Common myeloid progenitor, CD34-positive (primary cell): ENCODE data around the gene MLLT10.

Experiments used
- CTCF ChIA-PET: fragments of 350-600 bp; sonication (Branson Sonifier 250); formaldehyde crosslinking; loops from one replicate; lab custom pipeline; 2021; ENCODE audit warnings: antibody characterized with exemption; lab: Charles Lee
- POLR2A ChIA-PET: fragments of 350-600 bp; sonication (Branson Sonifier 250); formaldehyde crosslinking; loops from one replicate; lab custom pipeline; 2021; ENCODE audit warnings: antibody characterized with exemption; lab: Charles Lee
- DNase-seq, 3 donors: peaks; one replicate each; pipeline versions ENCODE4 v3.0.0 to v3.0.0-alpha.2; 2013
- H3K27ac ChIP-seq, 2 experiments: 1 replicate in 1 of 2; 2 replicates in 1 of 2; pipeline ENCODE4 v1.7.0; 2013; ENCODE audit warnings: inconsistent platforms in 2 of 2, low read length in 2 of 2, mild to moderate bottlenecking in 2 of 2, low read depth in 1 of 2, moderate library complexity in 1 of 2; ENCODE audit not compliant: severe bottlenecking in 2 of 2, insufficient read depth in 1 of 2, poor library complexity in 1 of 2
- H3K27me3 ChIP-seq, 5 experiments: replicated peaks in 2 of 5; 1 replicate in 3 of 5; 2 replicates in 2 of 5; pipeline versions ENCODE4 v1.6.1 to v1.7.0; 2013; ENCODE audit warnings: low read length in 4 of 5, mild to moderate bottlenecking in 2 of 5, moderate library complexity in 2 of 5, inconsistent platforms in 1 of 5; ENCODE audit not compliant: insufficient read depth in 5 of 5, control insufficient read depth in 4 of 5
- H3K36me3 ChIP-seq, 4 experiments: 1 replicate in 2 of 4; 2 replicates in 2 of 4; pipeline versions ENCODE4 v1.6.1 to v1.7.0; 2013; ENCODE audit warnings: low read length in 3 of 4, control low read depth in 1 of 4, mild to moderate bottlenecking in 1 of 4; ENCODE audit not compliant: control insufficient read depth in 4 of 4, insufficient read depth in 4 of 4
- H3K4me1 ChIP-seq, 4 experiments: 1 replicate in 3 of 4; 2 replicates in 1 of 4; pipeline versions ENCODE4 v1.6.1 to v1.7.1; 2013; ENCODE audit warnings: low read length in 3 of 4, mild to moderate bottlenecking in 3 of 4, control low read depth in 1 of 4, inconsistent platforms in 1 of 4, moderate library complexity in 1 of 4; ENCODE audit not compliant: control insufficient read depth in 4 of 4, insufficient read depth in 4 of 4; ENCODE audit errors: control extremely low read depth in 1 of 4
- H3K4me3 ChIP-seq, 7 experiments: 1 replicate in 4 of 7; 2 replicates in 3 of 7; pipeline versions ENCODE4 v1.5.1 to v1.7.0; 2013; ENCODE audit warnings: mild to moderate bottlenecking in 7 of 7, low read length in 6 of 7, moderate library complexity in 6 of 7, inconsistent platforms in 2 of 7, low read depth in 2 of 7, control low read depth in 1 of 7; ENCODE audit not compliant: insufficient read depth in 4 of 7, control insufficient read depth in 1 of 7; ENCODE audit errors: extremely low read depth in 1 of 7
- H3K9me3 ChIP-seq, 5 experiments: 1 replicate in 4 of 5; 2 replicates in 1 of 5; pipeline versions ENCODE4 v1.6.1 to v1.7.1; 2013; ENCODE audit warnings: low read length in 4 of 5, mild to moderate bottlenecking in 2 of 5, inconsistent platforms in 1 of 5, low read depth in 1 of 5, moderate library complexity in 1 of 5; ENCODE audit not compliant: control insufficient read depth in 4 of 5, insufficient read depth in 2 of 5; ENCODE audit errors: control extremely low read depth in 1 of 5
- WGBS: methylation state at CpG from one replicate; pipeline ENCODE4 v1.1.5; 2013; ENCODE audit not compliant: insufficient coverage; 5-methylcytosine and 5-hydroxymethylcytosine counted together

Gene MLLT10

GRCh38 chr10:21508706-21509331 is 25.2 kb upstream of the MLLT10 start:
- DNase-seq, result no peak
- no peaks in the 10 kb centered on the region for H3K27me3 ChIP-seq
- H3K27ac ChIP-seq, result no peak overlapping the region
- H3K9me3 ChIP-seq, result no peaks in the 10 kb centered on the region
- H3K36me3 ChIP-seq, result no peaks in the 10 kb centered on the region
- POLR2A ChIA-PET, result no interaction called here
- 95% methylated on average over 41 of the region's 43 CpGs for WGBS
- peaks cover 4 to 30% (median 13%) of the 10 kb centered on the region in 4 experiments for H3K4me1 ChIP-seq
- CTCF ChIA-PET, result interaction anchor here (1.7 to 7.6 kb wide), 3 partner anchors 8 to 23 kb away, joined by 3 to 51 read pairs (median 14); no protein-coding TSS in a partner anchor
- no peak overlapping the region for H3K4me3 ChIP-seq

GRCh38 chr10:21509341-21510240 is 24.4 kb upstream of the MLLT10 start:
- no peak for DNase-seq
- Histone ChIP-seq H3K27ac (no peak overlapping the region), H3K36me3 (no peaks in the 10 kb centered on the region), H3K9me3 (no peaks in the 10 kb centered on the region), H3K4me3 (peak overlapping the region in 6 of 7 experiments; percentile 15 to 74 (median 42)), H3K27me3 (no peaks in the 10 kb centered on the region), H3K4me1 (peaks cover 4 to 31% (median 13%) of the 10 kb centered on the region in 4 experiments)
- ChIA-PET POLR2A (interaction anchor here (0.8 kb wide), 1 partner anchor 17 kb away, joined by 5 read pairs; no protein-coding TSS in a partner anchor), CTCF (interaction anchor here (0.5 to 7.6 kb wide), 4 partner anchors 9 to 646 kb away, joined by 3 to 51 read pairs (median 9); partner anchors contain the start of gene SKIDA1)
- WGBS, result 77% methylated on average over 58 of the region's 58 CpGs

GRCh38 chr10:21510241-21511094 is 23.6 kb upstream of the MLLT10 start:
- peak in 2 of 3 donors; percentile 47 to 61 for DNase-seq
- Histone ChIP-seq H3K27me3 (no peaks in the 10 kb centered on the region), H3K27ac (no peak overlapping the region), H3K9me3 (no peaks in the 10 kb centered on the region), H3K36me3 (no peaks in the 10 kb centered on the region), H3K4me3 (peak overlapping the region in 6 of 7 experiments; percentile 15 to 74 (median 45)), H3K4me1 (peaks cover 4 to 37% (median 14%) of the 10 kb centered on the region in 4 experiments)
- ChIA-PET CTCF (interaction anchor here (0.9 to 7.6 kb wide), 3 partner anchors 9 to 15 kb away, joined by 4 to 51 read pairs (median 14); partner anchors contain the start of gene SKIDA1), POLR2A (interaction anchor here (0.8 kb wide), 1 partner anchor 16 kb away, joined by 5 read pairs; no protein-coding TSS in a partner anchor)
- WGBS, result 3% methylated on average over 25 of the region's 39 CpGs

GRCh38 chr10:21511095-21511570 is 22.9 kb upstream of the MLLT10 start:
- Histone ChIP-seq H3K27me3 (no peaks in the 10 kb centered on the region), H3K36me3 (no peaks in the 10 kb centered on the region), H3K4me3 (peak overlapping the region in 3 of 7 experiments; percentile 56 to 74 (median 64)), H3K27ac (no peak overlapping the region), H3K9me3 (no peaks in the 10 kb centered on the region), H3K4me1 (peaks cover 10 to 38% (median 18%) of the 10 kb centered on the region in 4 experiments)
- no peak for DNase-seq
- POLR2A ChIA-PET, result no interaction called here
- CTCF ChIA-PET, result interaction anchor here (3.5 to 7.6 kb wide), 2 partner anchors 10 to 14 kb away, joined by 14 to 51 read pairs; no protein-coding TSS in a partner anchor
- no CpG with 5 or more reads among the region's 2 CpGs for WGBS

- DNase-seq, result no peak
- H3K27ac ChIP-seq, result no peak overlapping the region
- no peak overlapping the region for H3K4me3 ChIP-seq
- peaks cover 10 to 34% (median 16%) of the 10 kb centered on the region in 4 experiments for H3K4me1 ChIP-seq
- WGBS, result no CpG with 5 or more reads among the region's 3 CpGs
- H3K36me3 ChIP-seq, result no peaks in the 10 kb centered on the region
- H3K9me3 ChIP-seq, result no peaks in the 10 kb centered on the region
- ChIA-PET POLR2A (no interaction called here), CTCF (interaction anchor here (3.5 to 7.6 kb wide), 2 partner anchors 11 to 15 kb away, joined by 14 to 51 read pairs; no protein-coding TSS in a partner anchor)
- no peaks in the 10 kb centered on the region for H3K27me3 ChIP-seq
These were observed 22.0 kb upstream of the MLLT10 start for GRCh38 chr10:21511946-21512572.
